Activated CD8-positive, alpha-beta memory T cell treated with anti-CD3 and anti-CD28 coated beads for 36 hours (primary cell): ENCODE results near the gene PFKL. TPM values are rescaled to one million over a fixed set of nuclear protein-coding genes. Genes with fewer than 3 reads are reported as not detected.

ENCODE experiments used
- CTCF ChIA-PET: fragments of 350-600 bp; sonication (Branson Sonifier 250); formaldehyde crosslinking; loops from one replicate; lab custom pipeline; 2021; ENCODE audit warnings: antibody characterized with exemption; lab: Charles Lee
- POLR2A ChIA-PET: fragments of 350-600 bp; sonication (Branson Sonifier 250); formaldehyde crosslinking; loops from one replicate; lab custom pipeline; 2021; ENCODE audit warnings: antibody characterized with exemption; lab: Charles Lee
- total RNA-seq, 2 experiments: library from RNA; stranded (reverse); gene quantifications; one replicate each; pipeline ENCODE4 v1.2.3, GENCODE V29; 2021

Gene PFKL
- total RNA-seq, 2 experiments from 2014 or later: 151 to 164 TPM

GRCh38 chr21:44304011-44304616, 4.3 kb downstream of the PFKL start:
- POLR2A ChIA-PET: interaction anchor here (0.9 kb wide), 1 partner anchor 30 kb away, joined by 3 read pairs; no protein-coding TSS in a partner anchor
- CTCF ChIA-PET: interaction anchor here (1.0 to 1.4 kb wide), 3 partner anchors 27 to 154 kb away, joined by 3 read pairs; no protein-coding TSS in a partner anchor

- CTCF ChIA-PET: interaction anchor here (0.6 to 1.4 kb wide), 4 partner anchors 9 to 153 kb away, joined by 3 read pairs; no protein-coding TSS in a partner anchor
- POLR2A ChIA-PET: interaction anchor here (0.9 kb wide), 1 partner anchor 29 kb away, joined by 3 read pairs; no protein-coding TSS in a partner anchor
These were observed 5.0 kb downstream of the PFKL start for GRCh38 chr21:44304877-44305293.

DNA sequence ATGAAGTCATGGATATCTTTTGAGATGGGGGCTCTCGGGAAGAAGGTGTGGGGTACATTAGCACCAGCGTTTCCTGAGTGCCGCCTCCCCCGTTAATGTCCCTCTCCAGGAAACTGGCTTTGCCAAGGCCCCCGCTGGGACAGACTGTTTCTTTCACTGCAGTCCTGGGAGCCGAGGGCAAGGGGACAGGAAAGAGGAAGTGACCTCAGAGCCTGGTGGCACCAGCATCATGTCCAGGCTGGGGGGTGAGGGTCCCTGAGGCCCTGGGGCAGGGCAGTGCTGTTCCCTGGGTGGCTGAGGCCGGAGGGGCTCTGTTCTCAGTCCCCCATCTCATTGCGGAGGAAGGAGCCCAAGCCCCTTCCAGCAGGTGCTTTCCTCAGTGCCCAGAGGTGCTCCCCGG, 5.8 kb downstream of the PFKL start:
- ChIA-PET POLR2A (no interaction called here), CTCF (interaction anchor here (0.6 to 1.0 kb wide), 2 partner anchors 10 to 28 kb away, joined by 3 read pairs; no protein-coding TSS in a partner anchor)

DNA sequence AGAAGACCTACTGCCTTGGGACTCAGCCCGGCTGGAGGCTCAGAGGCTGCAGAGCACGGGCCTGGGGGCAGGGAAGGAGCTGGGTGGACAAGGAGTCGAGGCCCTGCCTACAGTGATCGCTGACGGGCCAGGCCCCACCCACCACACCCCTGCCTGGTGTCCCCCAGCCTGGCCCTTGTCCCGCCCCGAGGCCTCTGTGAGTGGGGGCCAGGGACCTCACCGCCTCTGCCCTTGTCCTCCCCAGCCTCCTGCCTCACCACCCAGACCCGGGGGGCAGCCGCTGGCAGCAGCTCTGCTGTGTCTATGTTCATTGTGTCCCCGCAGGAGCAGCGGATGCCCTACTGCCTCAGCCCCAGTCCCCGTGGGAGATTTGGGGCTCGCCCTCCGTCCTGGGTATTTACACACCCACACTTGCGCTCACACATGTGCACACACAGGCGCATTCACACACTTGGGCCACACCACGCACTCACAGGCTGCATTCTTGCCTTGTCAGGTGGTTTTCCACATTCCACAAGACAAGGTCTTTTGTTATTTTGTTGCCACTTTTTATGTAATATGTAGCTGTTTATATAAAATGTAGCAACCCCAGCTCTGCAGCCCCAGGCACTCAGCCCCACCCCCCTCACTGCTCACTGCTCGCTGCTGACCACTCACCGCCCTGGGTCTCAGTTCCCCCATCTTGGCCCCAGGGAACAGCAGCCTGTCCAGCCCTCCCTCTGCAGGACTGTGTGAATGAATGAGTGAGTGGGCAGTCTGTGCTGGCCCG, 7.3 kb downstream of the PFKL start:
- POLR2A ChIA-PET: no interaction called here

DNA sequence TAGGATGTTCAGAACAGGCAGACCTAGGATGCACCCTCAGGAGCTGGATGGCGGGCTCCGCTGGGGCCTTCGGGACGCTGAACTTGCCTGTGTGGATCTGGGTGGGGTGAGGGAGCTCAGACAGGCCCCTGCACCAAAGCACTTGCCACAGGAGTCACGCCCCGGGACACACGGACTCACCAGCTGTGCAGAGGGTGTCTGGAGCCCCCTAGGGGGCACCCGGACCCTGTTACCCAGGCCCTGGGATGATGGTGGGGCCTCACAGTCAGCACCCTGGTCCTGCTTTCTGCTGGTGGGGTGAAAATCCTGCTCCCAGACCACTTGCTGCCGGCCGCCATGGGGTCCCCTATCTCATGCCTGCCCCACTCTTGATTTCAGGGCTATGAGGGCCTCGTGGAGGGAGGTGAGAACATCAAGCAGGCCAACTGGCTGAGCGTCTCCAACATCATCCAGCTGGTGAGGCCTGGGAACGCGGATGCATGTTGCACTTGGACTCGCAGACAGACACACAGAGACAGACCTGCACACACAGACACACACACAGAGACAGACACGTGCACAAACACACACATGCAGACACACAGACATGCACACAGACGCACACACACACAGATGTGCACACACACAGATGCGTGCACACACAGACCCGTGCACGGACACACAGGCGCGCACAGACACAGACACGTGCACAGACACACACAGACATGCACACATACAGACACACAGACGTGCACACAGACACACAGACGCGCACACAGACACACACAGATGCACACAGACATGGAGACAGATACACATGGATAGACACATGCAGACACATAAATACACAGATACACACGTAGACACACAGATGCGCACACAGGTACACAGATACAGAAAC, 11.0 kb downstream of the PFKL start:
- ChIA-PET CTCF (interaction anchor here (0.7 kb wide), 1 partner anchor 23 kb away, joined by 3 read pairs; no protein-coding TSS in a partner anchor), POLR2A (no interaction called here)

More for the DNA sequence above, 7.3 kb downstream of the PFKL start:
- CTCF ChIA-PET: no interaction called here

- ChIA-PET CTCF (no interaction called here), POLR2A (no interaction called here)
These were observed 12.2 kb downstream of the PFKL start for GRCh38 chr21:44312089-44312488.

- POLR2A ChIA-PET: no interaction called here
- CTCF ChIA-PET: no interaction called here
These were observed 12.9 kb downstream of the PFKL start for GRCh38 chr21:44312716-44313115.

GRCh38 chr21:44313451-44313850, 13.6 kb downstream of the PFKL start:
- ChIA-PET CTCF (no interaction called here), POLR2A (no interaction called here)

DNA sequence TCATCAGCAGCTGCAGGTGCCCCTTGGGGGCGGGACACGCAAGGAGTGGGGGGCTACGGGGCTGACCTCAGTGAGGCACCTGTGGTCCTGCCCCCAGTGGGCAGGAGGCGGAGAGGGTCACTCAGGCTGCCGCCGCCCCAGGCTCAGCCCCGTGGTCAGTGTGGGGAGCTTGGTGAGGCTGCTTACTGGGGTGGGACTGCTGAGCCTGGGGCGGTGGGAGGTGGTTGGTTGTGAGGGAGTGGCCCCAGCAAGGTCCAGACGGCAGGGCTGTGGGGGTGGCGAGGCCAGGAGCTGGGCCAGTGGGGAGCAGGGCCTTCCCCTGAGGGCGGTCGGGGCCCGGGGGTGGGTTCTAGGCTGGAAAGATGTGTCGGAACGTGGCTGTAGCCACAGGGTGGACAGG, 14.3 kb downstream of the PFKL start:
- POLR2A ChIA-PET: no interaction called here

GRCh38 chr21:44314561-44314960, 14.7 kb downstream of the PFKL start:
- ChIA-PET POLR2A (no interaction called here), CTCF (no interaction called here)

More for the DNA sequence above, 14.3 kb downstream of the PFKL start:
- CTCF ChIA-PET: no interaction called here

DNA sequence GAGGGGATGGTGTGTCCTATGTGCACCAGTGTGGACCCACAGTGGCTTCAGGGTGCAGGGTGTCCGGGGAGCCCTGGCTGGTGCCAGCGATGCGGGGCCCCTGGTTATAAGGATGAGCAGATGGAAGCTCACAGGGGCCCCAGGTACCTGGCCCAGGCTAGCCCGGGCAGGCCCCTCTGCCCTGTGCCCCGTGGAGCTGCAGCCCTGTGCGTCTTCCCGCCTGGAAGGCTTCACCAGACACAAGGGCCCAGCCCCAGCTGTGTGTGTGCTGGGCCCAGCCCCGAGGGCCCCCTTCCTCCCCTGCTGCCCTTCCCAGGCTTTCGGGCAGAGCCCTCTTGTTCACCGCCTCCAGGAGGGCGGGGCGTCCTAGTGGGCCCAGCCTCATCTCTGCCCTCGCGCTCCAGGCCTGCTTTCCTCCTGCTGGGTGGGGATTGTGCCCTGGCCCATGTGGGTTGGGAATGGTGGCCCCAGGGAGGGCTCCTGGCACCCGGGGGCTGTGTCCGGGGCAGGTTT, 15.9 kb downstream of the PFKL start:
- ChIA-PET CTCF (interaction anchor here (1.5 kb wide), 1 partner anchor 14 kb away, joined by 3 read pairs; no protein-coding TSS in a partner anchor), POLR2A (no interaction called here)

GRCh38 chr21:44316277-44316900, 16.5 kb downstream of the PFKL start:
- ChIA-PET POLR2A (no interaction called here), CTCF (interaction anchor here (1.5 kb wide), 1 partner anchor 15 kb away, joined by 3 read pairs; no protein-coding TSS in a partner anchor)

DNA sequence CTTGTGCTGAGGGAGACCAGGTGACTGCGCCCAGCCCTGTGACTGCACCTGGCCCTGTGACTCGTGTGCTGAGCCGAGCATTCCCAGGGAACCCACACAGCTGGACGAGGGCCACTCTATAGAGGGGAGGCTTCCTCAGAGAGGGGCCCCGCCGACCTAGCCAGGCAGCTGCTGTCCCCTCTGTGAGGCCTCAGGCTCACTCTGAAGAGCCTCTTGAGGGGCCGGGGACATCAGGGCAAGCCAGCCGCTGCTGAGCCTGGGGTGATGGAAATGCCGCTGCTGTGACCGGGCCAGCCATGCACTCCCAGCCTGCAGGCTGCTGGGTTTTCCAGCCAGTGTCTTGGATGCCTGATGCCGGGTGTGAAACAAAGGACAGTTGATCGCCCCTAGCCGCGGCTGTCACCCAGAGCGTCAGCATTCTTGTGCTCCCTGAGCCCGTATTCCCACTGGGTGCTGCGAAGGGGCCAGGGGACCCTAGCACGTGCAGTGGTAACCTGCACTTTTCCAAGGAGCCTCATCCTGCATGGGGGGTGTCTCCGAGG, 17.5 kb downstream of the PFKL start:
- POLR2A ChIA-PET: no interaction called here

DNA sequence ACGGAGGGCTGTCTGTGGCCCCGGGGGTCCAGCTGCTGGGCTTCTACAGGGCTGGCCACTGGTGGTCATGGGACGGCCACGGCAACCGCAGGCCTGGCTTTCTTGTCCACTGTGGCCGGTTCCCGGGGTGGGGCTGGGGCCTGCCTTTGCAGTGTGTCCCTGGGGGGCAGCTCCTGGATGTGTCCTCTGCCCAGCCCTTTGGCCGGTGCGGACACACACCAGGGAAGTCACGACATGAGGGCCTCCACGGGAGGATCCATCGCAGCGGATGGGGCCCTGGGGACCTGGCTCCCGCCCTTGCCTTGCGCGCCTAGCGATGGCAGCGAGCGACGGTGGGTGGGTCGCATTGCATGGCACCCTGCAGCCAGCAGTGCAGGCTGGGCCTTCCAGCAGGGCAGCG, 18.0 kb downstream of the PFKL start:
- ChIA-PET POLR2A (no interaction called here), CTCF (no interaction called here)

More for the DNA sequence above, 17.5 kb downstream of the PFKL start:
- CTCF ChIA-PET: no interaction called here

- ChIA-PET POLR2A (no interaction called here), CTCF (no interaction called here)
These were observed 18.8 kb downstream of the PFKL start for GRCh38 chr21:44318489-44319285.

- POLR2A ChIA-PET: no interaction called here
- CTCF ChIA-PET: no interaction called here
These were observed 19.7 kb downstream of the PFKL start for GRCh38 chr21:44319407-44320065.

DNA sequence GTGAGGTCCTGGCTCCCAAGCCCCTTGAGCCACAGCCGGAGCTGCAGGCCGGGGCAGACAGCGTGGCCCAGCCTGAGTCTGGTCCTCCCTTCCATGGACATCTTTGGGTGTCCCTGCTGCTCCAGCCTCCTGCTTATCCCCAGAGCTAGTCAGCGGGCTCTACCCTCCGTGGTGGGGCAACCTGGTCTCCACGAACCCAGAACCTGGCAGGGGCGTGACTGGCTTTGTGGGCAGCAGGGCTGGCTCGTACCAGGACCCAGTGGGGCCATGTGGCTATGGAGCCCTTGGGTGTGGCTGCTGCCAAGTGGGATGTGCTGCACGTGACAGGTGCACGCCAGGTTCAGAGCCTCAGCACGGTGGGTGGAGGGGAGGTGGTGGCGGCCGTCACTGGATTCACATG, 21.0 kb downstream of the PFKL start:
- POLR2A ChIA-PET: no interaction called here
- CTCF ChIA-PET: no interaction called here
